Mesenchymal stem cell (in vitro differentiated cells and primary cell): ENCODE results near the gene MED20.

ENCODE experiments used
- DNase-seq: peaks from one replicate; pipeline ENCODE4 v3.0.0-alpha.2; 2013
- H2AFZ ChIP-seq: one replicate; pipeline ENCODE4 v1.6.1; 2013; ENCODE audit warnings: low read depth, mild to moderate bottlenecking, control low read depth, inconsistent platforms, low read length, moderate library complexity
- H2AK5ac ChIP-seq: 2 replicates; pipeline ENCODE4 v1.6.1; 2013; ENCODE audit warnings: low read length, moderate library complexity, mild to moderate bottlenecking, inconsistent platforms; ENCODE audit not compliant: severe bottlenecking
- H2BK120ac ChIP-seq: one replicate; pipeline ENCODE4 v1.6.1; 2013; ENCODE audit warnings: low read depth, mild to moderate bottlenecking, inconsistent platforms, low read length, moderate library complexity
- H2BK12ac ChIP-seq, 2 experiments: one replicate each; pipeline ENCODE4 v1.6.1; 2013; ENCODE audit warnings: inconsistent platforms in 2 of 2, low read length in 2 of 2, mild to moderate bottlenecking in 2 of 2, moderate library complexity in 2 of 2, control low read depth in 1 of 2
- H2BK15ac ChIP-seq: one replicate; pipeline ENCODE4 v1.6.1; 2013; ENCODE audit warnings: mild to moderate bottlenecking, low read depth, inconsistent platforms; ENCODE audit not compliant: poor library complexity, severe bottlenecking
- H2BK5ac ChIP-seq: 2 replicates; pipeline ENCODE4 v1.6.1; 2013; ENCODE audit warnings: low read depth, mild to moderate bottlenecking, low read length, control low read depth, inconsistent platforms; ENCODE audit not compliant: poor library complexity, severe bottlenecking
- H3K14ac ChIP-seq, 2 experiments: one replicate each; pipeline ENCODE4 v1.6.1; 2013; ENCODE audit warnings: inconsistent platforms in 2 of 2, low read length in 2 of 2, control low read depth in 1 of 2, mild to moderate bottlenecking in 1 of 2, moderate library complexity in 1 of 2
- H3K18ac ChIP-seq, 2 experiments: one replicate each; pipeline ENCODE4 v1.6.1; 2013; ENCODE audit warnings: inconsistent platforms in 2 of 2, low read length in 2 of 2, control low read depth in 1 of 2, low read depth in 1 of 2, mild to moderate bottlenecking in 1 of 2
- H3K23ac ChIP-seq, 2 experiments: one replicate each; pipeline ENCODE4 v1.6.1; 2013; ENCODE audit warnings: inconsistent platforms in 2 of 2, low read length in 2 of 2, mild to moderate bottlenecking in 2 of 2, moderate library complexity in 2 of 2, control low read depth in 1 of 2
- H3K27ac ChIP-seq: 2 replicates; pipeline ENCODE4 v1.5.1; 2013; ENCODE audit warnings: mild to moderate bottlenecking, moderate library complexity, low read length, control low read depth, inconsistent platforms; ENCODE audit not compliant: poor library complexity, severe bottlenecking
- H3K27me3 ChIP-seq, 2 experiments: 2 replicates each; pipeline versions ENCODE4 v1.6.1 to v1.7.0; 2013; ENCODE audit warnings: low read length in 2 of 2, mild to moderate bottlenecking in 2 of 2, moderate library complexity in 2 of 2, control low read depth in 1 of 2, inconsistent platforms in 1 of 2; ENCODE audit not compliant: control insufficient read depth in 1 of 2, insufficient read depth in 1 of 2
- H3K36me3 ChIP-seq, 2 experiments: 2 replicates each; pipeline versions ENCODE4 v1.6.1 to v1.7.0; 2013; ENCODE audit warnings: low read length in 2 of 2, control low read depth in 1 of 2, inconsistent platforms in 1 of 2, low read depth in 1 of 2, mild to moderate bottlenecking in 1 of 2; ENCODE audit not compliant: insufficient read depth in 2 of 2, control insufficient read depth in 1 of 2
- H3K4ac ChIP-seq, 2 experiments: one replicate each; pipeline ENCODE4 v1.6.1; 2013; ENCODE audit warnings: inconsistent platforms in 2 of 2, low read length in 2 of 2, mild to moderate bottlenecking in 2 of 2, moderate library complexity in 2 of 2, control low read depth in 1 of 2, low read depth in 1 of 2
- H3K4me1 ChIP-seq: 2 replicates; pipeline ENCODE4 v1.6.1; 2013; ENCODE audit warnings: low read depth, low read length, control low read depth; ENCODE audit not compliant: control insufficient read depth, insufficient read depth
- H3K4me2 ChIP-seq: 2 replicates; pipeline ENCODE4 v1.6.1; 2013; ENCODE audit warnings: low read length, mild to moderate bottlenecking, inconsistent platforms; ENCODE audit not compliant: poor library complexity, severe bottlenecking
- H3K4me3 ChIP-seq, 2 experiments: 2 replicates each; pipeline versions ENCODE4 v1.5.1 to v1.7.0; 2013; ENCODE audit warnings: low read length in 2 of 2, mild to moderate bottlenecking in 2 of 2, control low read depth in 1 of 2, low read depth in 1 of 2; ENCODE audit not compliant: insufficient read depth in 1 of 2
- H3K79me1 ChIP-seq: replicated peaks from 2 replicates; pipeline ENCODE4 v1.6.1; 2013; ENCODE audit warnings: mild to moderate bottlenecking, control low read depth, low read length, inconsistent platforms; ENCODE audit not compliant: poor library complexity, severe bottlenecking
- H3K9ac ChIP-seq: 2 replicates; pipeline ENCODE4 v1.7.0; 2013; ENCODE audit warnings: mild to moderate bottlenecking, low read length, moderate library complexity
- H3K9me3 ChIP-seq: 2 replicates; pipeline ENCODE4 v1.7.0; 2013; ENCODE audit warnings: mild to moderate bottlenecking, low read length; ENCODE audit not compliant: control insufficient read depth
- H4K8ac ChIP-seq: one replicate; pipeline ENCODE4 v1.6.1; 2013; ENCODE audit warnings: inconsistent platforms, mild to moderate bottlenecking, low read length, moderate library complexity
- H4K91ac ChIP-seq: one replicate; pipeline ENCODE4 v1.6.1; 2013; ENCODE audit warnings: mild to moderate bottlenecking, low read length, inconsistent platforms
- WGBS: methylation state at CpG from one replicate; pipeline ENCODE4 v1.1.7; 2013; ENCODE audit warnings: mixed read lengths; 5-methylcytosine and 5-hydroxymethylcytosine counted together

MED20 gene

GRCh38 chr6:41921712-41921998 lies 716 bp upstream of the MED20 start:
- no peak for DNase-seq
- H2BK15ac ChIP-seq = no peak overlapping the region

DNA sequence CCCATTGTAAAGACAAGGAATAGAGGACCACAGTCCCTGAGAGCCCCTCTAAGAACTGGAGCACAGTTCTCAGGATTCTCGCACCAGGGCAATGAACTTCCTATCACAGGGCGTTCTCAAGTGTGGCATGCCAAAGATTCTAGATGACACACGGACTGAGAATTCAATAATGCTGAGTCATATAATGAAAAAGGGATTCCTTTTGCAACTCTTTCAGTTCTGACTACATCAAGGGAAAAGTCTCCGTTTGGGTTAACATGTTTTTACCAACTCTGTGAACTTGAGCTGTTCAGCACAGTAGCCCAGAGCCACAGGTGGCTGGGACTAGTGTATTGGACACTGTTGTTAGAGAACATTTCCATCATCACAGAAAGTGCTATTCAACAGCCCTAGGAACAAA lies 3.4 kb downstream of the MED20 start:
- Histone ChIP-seq H2AFZ (no peak overlapping the region), H3K9ac (peak overlapping the region; percentile 78), H2AK5ac (no peak overlapping the region), H2BK15ac (no peak overlapping the region), H4K91ac (no peak overlapping the region), H4K8ac (no peak overlapping the region), H3K23ac (no peak overlapping the region), H3K4me3 (peak overlapping the region in 1 of 2 experiments; percentile 64), H3K27ac (peak overlapping the region; percentile 78), H3K4me2 (no peak overlapping the region), H3K9me3 (no peaks in the 10 kb centered on the region), H3K4me1 (peaks cover 10% of the 10 kb centered on the region), H3K14ac (no peak overlapping the region), H3K36me3 (peaks cover 13 to 39% of the 10 kb centered on the region in 2 experiments), H3K27me3 (no peaks in the 10 kb centered on the region), H3K18ac (no peak overlapping the region), H3K4ac (no peak overlapping the region), H2BK5ac (no peak overlapping the region), H3K79me1 (peaks cover 16% of the 10 kb centered on the region), H2BK12ac (no peak overlapping the region), H2BK120ac (no peak overlapping the region)
- 3% methylated on average over 3 of the region's 4 CpGs for WGBS
- DNase-seq = peak; percentile 92

More at GRCh38 chr6:41921712-41921998, 716 bp upstream of the MED20 start:
- Histone ChIP-seq H3K23ac (no peak overlapping the region), H2BK120ac (no peak overlapping the region), H3K36me3 (peaks cover 4 to 17% of the 10 kb centered on the region in 2 experiments), H4K8ac (peak overlapping the region; percentile 82), H4K91ac (peak overlapping the region; percentile 78), H3K4me1 (peaks cover 9% of the 10 kb centered on the region), H3K9me3 (no peaks in the 10 kb centered on the region), H3K27me3 (no peaks in the 10 kb centered on the region), H3K4me2 (peak overlapping the region; percentile 85), H3K4ac (peak overlapping the region; percentile 46 to 81), H3K18ac (peak overlapping the region; percentile 59 to 69), H3K27ac (peak overlapping the region; percentile 48), H3K9ac (peak overlapping the region; percentile 94), H2BK5ac (peak overlapping the region; percentile 37), H2AK5ac (no peak overlapping the region), H2AFZ (peak overlapping the region; percentile 79), H3K4me3 (peak overlapping the region; percentile 80 to 86), H2BK12ac (no peak overlapping the region), H3K79me1 (peaks cover 4% of the 10 kb centered on the region), H3K14ac (no peak overlapping the region)
- WGBS = 2% methylated on average over 18 of the region's 20 CpGs

GRCh38 chr6:41914869-41915530 lies 5.9 kb downstream of the MED20 start:
- no peak for DNase-seq
- no peak overlapping the region for H2BK12ac ChIP-seq
- no peak overlapping the region for H4K8ac ChIP-seq
- peaks cover 27% of the 10 kb centered on the region for H3K79me1 ChIP-seq
- H2BK15ac ChIP-seq = no peak overlapping the region
- H3K14ac ChIP-seq = no peak overlapping the region
- H3K4ac ChIP-seq = no peak overlapping the region
- H3K4me2 ChIP-seq = peak overlapping the region; percentile 1
- H2AFZ ChIP-seq = no peak overlapping the region
- WGBS = 96% methylated on average over 4 of the region's 4 CpGs
- peak overlapping the region in 1 of 2 experiments; percentile 19 for H3K23ac ChIP-seq
- H4K91ac ChIP-seq = no peak overlapping the region
- H3K4me3 ChIP-seq = no peak overlapping the region
- no peaks in the 10 kb centered on the region for H3K27me3 ChIP-seq
- peak overlapping the region; percentile 36 for H3K27ac ChIP-seq
- no peaks in the 10 kb centered on the region for H3K9me3 ChIP-seq
- no peak overlapping the region for H3K18ac ChIP-seq
- H3K9ac ChIP-seq = no peak overlapping the region
- no peak overlapping the region for H2BK5ac ChIP-seq
- H3K36me3 ChIP-seq = peaks cover 18 to 50% of the 10 kb centered on the region in 2 experiments
- no peak overlapping the region for H2BK120ac ChIP-seq
- peaks cover 10% of the 10 kb centered on the region for H3K4me1 ChIP-seq
- no peak overlapping the region for H2AK5ac ChIP-seq

DNA sequence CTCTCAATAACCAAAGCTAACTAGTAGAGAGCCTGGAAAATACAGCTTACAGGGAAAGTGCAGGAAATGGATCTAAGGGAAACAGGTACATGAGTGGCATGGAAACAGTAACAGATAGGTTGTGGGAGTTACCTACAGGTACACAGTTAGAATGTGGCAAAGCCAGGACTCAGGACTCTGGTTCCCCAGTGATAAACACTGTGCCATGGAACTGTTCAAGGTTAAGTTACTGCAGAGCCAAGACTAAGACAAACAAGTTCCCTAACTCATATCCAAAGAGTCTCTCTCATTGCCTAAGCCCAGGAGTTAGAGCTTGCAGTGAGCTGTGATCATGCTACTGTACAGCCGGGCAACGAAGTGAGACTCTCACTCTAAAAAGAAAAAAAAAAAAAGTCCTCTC lies 6.6 kb downstream of the MED20 start:
- no peaks in the 10 kb centered on the region for H3K27me3 ChIP-seq
- H3K36me3 ChIP-seq = peaks cover 19 to 57% of the 10 kb centered on the region in 2 experiments
- H2AFZ ChIP-seq = no peak overlapping the region
- no peak overlapping the region for H3K14ac ChIP-seq
- peaks cover 10% of the 10 kb centered on the region for H3K4me1 ChIP-seq
- WGBS = 100% methylated on average over 2 of the region's 2 CpGs
- DNase-seq = no peak
- H3K9me3 ChIP-seq = no peaks in the 10 kb centered on the region
- no peak overlapping the region for H3K4ac ChIP-seq
- no peak overlapping the region for H3K18ac ChIP-seq
- H3K9ac ChIP-seq = no peak overlapping the region
- no peak overlapping the region for H2BK15ac ChIP-seq
- no peak overlapping the region for H2BK5ac ChIP-seq
- H4K8ac ChIP-seq = no peak overlapping the region
- no peak overlapping the region for H2BK12ac ChIP-seq
- H2AK5ac ChIP-seq = no peak overlapping the region
- no peak overlapping the region for H3K4me3 ChIP-seq
- H2BK120ac ChIP-seq = no peak overlapping the region
- H3K4me2 ChIP-seq = no peak overlapping the region
- peak overlapping the region; percentile 28 for H3K27ac ChIP-seq
- no peak overlapping the region for H3K23ac ChIP-seq
- H4K91ac ChIP-seq = no peak overlapping the region
- peaks cover 32% of the 10 kb centered on the region for H3K79me1 ChIP-seq
